Activated CD8-positive, alpha-beta memory T cell treated with anti-CD3 and anti-CD28 coated beads, Interleukin-2, amount 50 U/mL, for 24 hours (primary cell): ENCODE measurements around the gene ROR2.
"Not testable (repeated sequence)": the region's sequence is repeated elsewhere in the genome, so short reads cannot be mapped to it uniquely, and the experiment has no call there.

Experiments used
- DNase-seq: peaks from one replicate; pipeline ENCODE4 v3.0.0-alpha.2; 2020; ENCODE audit errors: extremely low read depth

The ROR2 gene

GRCh38 chr9:91798273-91799112 lies 151.5 kb downstream of the ROR2 start:
- DNase-seq = not testable (repeated sequence)

GRCh38 chr9:91797517-91797916 lies 152.5 kb downstream of the ROR2 start:
- DNase-seq = not testable (repeated sequence)

- DNase-seq = not testable (repeated sequence)
These were observed 153.5 kb downstream of the ROR2 start for GRCh38 chr9:91796516-91796915.

- no peak for DNase-seq
These were observed 154.3 kb downstream of the ROR2 start for GRCh38 chr9:91795598-91796241.

- not testable (repeated sequence) for DNase-seq
These were observed 156.7 kb downstream of the ROR2 start for GRCh38 chr9:91793371-91793770.

- no peak for DNase-seq
These were observed 159.1 kb downstream of the ROR2 start for GRCh38 chr9:91790917-91791316.

- DNase-seq = no peak
These were observed 160.1 kb downstream of the ROR2 start for GRCh38 chr9:91789941-91790340.

- DNase-seq = no peak
These were observed 162.1 kb downstream of the ROR2 start for GRCh38 chr9:91787931-91788330.

GRCh38 chr9:91786132-91786896 lies 163.7 kb downstream of the ROR2 start:
- no peak for DNase-seq

GRCh38 chr9:91785447-91785842 lies 164.6 kb downstream of the ROR2 start:
- no peak for DNase-seq

GRCh38 chr9:91784673-91785446 lies 165.2 kb downstream of the ROR2 start:
- DNase-seq = no peak

GRCh38 chr9:91783876-91784672 lies 166.0 kb downstream of the ROR2 start:
- no peak for DNase-seq

GRCh38 chr9:91783411-91783810 lies 166.6 kb downstream of the ROR2 start:
- DNase-seq = no peak

GRCh38 chr9:91782708-91783214 lies 167.3 kb downstream of the ROR2 start:
- no peak for DNase-seq

GRCh38 chr9:91781906-91782305 lies 168.1 kb downstream of the ROR2 start:
- no peak for DNase-seq

GRCh38 chr9:91781116-91781515 lies 168.9 kb downstream of the ROR2 start:
- no peak for DNase-seq

- DNase-seq = no peak
These were observed 172.0 kb downstream of the ROR2 start for GRCh38 chr9:91778031-91778430.

- DNase-seq = no peak
These were observed 172.7 kb downstream of the ROR2 start for GRCh38 chr9:91777292-91777830.

- no peak for DNase-seq
These were observed 173.4 kb downstream of the ROR2 start for GRCh38 chr9:91776409-91777291.

- DNase-seq = no peak
These were observed 174.4 kb downstream of the ROR2 start for GRCh38 chr9:91775708-91776028.
